GM10266 (cell line): ENCODE results near the gene HOXA13.

Experiments
- DNase-seq: peaks from one replicate; pipeline ENCODE4 v3.0.0; 2012; ENCODE audit errors: extremely low spot score
- TF ChIP-seq, protein P1 (sequence below): IDR thresholded peaks from 2 replicates; pipeline ENCODE4 v1.5.1; 2012; ENCODE audit warnings: mild to moderate bottlenecking, low read depth; ENCODE audit not compliant: control insufficient read depth, insufficient read depth; ENCODE audit errors: missing control alignments

HOXA13 gene

DNA sequence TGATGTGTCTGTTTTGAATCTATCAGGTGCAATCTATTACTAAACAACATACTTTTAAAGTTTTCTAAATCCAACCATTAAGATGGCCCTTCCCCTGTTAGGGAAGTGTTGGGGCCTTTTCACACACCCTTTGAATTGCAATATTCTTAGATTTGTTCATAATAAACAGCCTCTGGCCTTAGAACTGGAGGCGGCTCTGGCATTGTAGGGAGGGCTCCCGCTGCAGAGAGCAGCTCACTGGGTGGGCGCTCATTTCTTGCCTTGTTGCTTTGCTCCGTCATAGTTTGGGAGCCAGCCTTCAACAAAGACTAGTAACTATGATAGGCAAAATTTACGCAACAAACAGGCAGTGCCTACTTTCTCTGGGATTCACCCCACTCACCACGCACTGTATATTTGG lies 21.5 kb downstream of the HOXA13 start:
- TF ChIP-seq, protein P1, sequence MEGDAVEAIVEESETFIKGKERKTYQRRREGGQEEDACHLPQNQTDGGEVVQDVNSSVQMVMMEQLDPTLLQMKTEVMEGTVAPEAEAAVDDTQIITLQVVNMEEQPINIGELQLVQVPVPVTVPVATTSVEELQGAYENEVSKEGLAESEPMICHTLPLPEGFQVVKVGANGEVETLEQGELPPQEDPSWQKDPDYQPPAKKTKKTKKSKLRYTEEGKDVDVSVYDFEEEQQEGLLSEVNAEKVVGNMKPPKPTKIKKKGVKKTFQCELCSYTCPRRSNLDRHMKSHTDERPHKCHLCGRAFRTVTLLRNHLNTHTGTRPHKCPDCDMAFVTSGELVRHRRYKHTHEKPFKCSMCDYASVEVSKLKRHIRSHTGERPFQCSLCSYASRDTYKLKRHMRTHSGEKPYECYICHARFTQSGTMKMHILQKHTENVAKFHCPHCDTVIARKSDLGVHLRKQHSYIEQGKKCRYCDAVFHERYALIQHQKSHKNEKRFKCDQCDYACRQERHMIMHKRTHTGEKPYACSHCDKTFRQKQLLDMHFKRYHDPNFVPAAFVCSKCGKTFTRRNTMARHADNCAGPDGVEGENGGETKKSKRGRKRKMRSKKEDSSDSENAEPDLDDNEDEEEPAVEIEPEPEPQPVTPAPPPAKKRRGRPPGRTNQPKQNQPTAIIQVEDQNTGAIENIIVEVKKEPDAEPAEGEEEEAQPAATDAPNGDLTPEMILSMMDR = no peak
- no peak for DNase-seq

DNA sequence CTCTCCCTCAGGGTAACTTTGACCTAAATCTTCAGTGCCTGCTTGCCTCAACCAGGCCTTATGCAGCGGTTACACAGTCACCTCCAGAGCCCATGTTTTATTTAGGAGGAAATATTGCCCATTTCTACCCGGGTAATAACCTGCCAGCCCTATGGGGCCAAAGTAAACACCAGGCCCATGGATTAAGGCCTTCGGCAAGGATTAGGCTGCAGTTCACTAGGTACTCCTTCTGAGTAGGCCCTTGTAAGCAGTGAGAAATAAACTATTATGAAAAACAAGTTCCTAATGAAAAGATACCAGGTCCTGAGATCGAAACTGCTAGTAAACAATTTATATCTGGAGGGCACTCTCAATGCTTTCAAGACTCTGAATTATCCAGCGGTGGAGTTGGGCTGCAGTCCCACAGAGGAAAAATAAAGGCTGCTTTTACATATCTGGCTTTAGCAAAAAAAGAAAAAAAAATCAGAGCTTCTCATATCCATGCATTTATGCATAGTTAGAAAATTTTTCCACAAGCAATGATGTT lies 22.0 kb downstream of the HOXA13 start:
- TF ChIP-seq, protein P1 = no peak

DNA sequence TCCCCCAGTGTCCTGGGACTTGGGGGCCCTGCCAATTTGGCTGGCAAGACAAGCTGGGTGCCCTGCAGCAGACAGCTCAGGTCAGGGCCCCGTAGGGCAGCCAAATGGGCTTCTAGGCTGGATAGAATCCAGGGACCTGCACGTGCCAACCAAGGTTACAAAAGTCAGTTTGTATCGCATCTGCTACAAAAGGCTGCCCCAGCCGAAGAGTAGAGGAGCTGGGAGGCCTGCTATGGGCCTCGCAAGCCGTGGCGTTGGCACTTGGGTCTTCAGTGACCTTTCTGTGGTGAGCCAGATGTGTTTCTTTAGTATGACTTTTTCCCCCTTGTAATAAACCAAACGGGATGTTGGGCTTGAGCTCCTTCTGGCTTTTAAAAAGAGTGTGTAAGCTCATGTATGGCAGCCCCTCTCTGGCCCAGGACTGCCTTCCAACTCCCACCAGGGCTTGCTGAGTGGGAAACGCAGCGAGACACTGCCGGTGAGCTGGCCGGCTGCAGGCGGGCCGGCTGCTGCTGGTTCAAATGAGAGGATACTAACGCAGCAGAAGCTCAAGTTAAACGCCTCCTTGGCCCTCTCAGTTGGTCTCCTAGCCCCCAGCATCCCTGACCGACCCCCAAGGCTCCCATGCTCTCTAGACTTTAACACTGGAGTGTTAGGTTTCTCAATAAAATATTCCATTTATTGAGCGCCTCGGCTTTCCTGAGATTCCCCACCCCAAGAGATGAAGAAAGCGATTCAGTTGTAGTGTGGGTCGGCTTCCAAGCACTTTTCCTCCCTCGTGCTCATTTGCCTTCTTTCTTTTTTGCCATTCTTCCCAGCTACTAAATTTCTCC lies 22.7 kb downstream of the HOXA13 start:
- TF ChIP-seq, protein P1 = no peak
- no peak for DNase-seq

More for the DNA sequence above, 22.0 kb downstream of the HOXA13 start:
- no peak for DNase-seq

DNA sequence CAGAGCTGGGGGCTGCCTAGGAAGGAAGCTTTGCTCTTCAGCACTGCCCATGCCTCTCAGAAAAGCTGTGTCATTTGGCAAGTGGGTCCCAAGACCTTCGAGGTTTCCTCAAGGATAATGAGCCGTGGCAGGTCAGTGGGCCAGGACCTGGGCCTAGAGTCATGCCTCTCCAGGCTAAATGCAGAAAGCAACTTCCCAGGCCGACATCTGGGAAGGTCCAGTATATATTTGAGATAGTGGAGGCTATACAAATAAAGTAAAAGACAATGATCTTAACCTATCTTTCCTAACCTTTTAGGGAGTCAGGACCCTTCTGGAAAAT lies 23.4 kb downstream of the HOXA13 start:
- DNase-seq = no peak
- TF ChIP-seq, protein P1 = no peak

DNA sequence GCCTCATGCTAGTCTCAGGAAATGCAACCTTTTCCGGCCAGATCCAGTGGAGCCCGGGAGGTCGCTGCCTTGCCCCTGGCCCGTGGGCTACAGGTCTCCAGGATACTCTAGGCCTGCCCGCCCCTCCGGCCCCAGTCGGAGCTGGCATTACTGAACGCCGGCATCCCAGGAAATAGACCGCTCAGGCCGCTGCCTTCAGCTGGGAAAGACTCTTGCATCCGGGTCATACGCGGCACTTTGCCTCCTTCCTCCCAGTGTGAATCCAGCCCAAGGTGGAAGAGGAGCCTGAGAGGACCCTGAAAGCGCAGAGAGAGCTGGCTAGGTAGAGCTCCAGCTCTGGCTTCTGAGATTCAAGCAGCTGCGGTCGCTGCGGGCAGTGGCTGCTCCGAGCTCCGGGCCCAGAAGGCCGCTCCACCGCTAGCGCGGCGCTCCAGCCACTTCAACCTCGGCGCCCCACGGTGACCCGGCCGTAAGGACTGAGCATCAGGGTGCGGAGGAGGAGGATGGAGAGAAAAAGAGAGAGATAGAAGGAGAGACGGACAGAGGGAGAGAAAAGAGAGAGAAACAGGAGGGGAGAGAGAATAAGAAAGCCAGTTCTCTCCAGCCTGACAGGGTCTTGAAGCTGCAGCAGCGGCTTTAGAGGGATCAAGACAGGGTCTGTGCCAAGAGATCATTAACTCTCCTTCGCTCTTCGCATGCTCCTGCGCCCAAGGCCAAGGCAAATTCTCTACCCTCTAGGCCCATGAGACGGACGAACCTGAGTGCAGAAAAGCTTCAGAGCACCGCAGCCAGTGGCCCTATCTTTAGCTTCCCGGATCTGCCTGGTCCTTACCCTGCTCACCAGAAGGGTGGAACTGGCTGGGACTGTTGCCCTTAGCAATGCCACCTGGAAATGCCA lies 24.0 kb downstream of the HOXA13 start:
- DNase-seq = no peak
- TF ChIP-seq, protein P1 = no peak

DNA sequence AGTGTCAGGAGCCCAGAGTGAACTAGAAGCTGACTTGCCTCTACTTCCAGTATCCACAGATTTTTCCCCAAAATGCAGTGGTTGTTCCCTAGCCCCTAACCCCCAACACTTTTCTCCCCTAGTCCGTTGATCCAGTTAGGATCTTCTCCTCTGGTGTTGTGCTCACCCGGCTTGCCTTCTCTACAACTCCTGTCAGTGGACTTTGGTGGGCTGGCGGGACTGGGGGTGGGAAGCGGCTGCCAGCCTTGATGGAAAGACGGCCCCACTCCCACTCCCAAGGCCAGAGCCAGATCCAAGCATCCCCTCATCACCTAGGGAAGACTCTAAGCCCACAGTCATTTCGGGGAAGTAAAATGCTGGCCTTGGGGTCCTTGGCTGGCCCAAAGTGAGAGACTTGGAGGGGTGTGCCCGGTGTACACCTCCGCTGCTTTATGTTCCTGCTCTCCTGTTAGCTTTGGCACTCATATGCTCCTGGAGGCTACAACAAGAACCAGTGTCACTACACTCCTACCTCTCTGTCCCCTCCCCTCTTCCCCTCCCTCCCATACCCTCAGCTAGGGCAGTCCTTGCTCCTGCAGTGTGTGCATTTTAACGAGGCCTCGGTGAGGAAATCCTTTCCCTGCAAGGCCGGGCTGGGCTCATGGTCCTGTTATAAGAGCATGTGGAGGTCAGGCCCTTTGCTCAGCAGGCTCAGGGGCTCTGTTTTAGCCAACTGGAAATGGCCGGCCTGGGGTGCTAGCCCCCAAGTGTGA lies 24.8 kb downstream of the HOXA13 start:
- TF ChIP-seq, protein P1 = no peak
- no peak for DNase-seq
